H1 (cell line): Measurements from ENCODE around the gene EYA4. TPM values are rescaled to one million over a fixed set of nuclear protein-coding genes. Genes with fewer than 3 reads are reported as not detected.

Source experiments
- CTCF ChIA-PET: fragments of 300-600 bp; sonication (Branson Sonifier 250); formaldehyde crosslinking; loops from one replicate; lab custom pipeline; 2021; ENCODE audit not compliant: partially characterized antibody; lab: Charles Lee
- POLR2A ChIA-PET: fragments of 300-600 bp; sonication (Branson Sonifier 250); formaldehyde crosslinking; loops from one replicate; lab custom pipeline; 2021; ENCODE audit warnings: inconsistent platforms; ENCODE audit not compliant: partially characterized antibody; lab: Charles Lee
- DNase-seq, 2 experiments: peaks; one replicate each; pipeline versions ENCODE4 v3.0.0 to v3.0.0-alpha.2; 2010 to 2022; ENCODE audit warnings: low spot score in 2 of 2, low read depth in 1 of 2, mixed read lengths in 1 of 2
- FAIRE-seq: peaks from 2 replicates; lab custom pipeline; 2011; peaks lifted over from hg19 to GRCh38; lab: Jason Lieb, UNC
- H2AFZ ChIP-seq: 2 replicates; pipeline ENCODE4 v1.8.1; 2012; ENCODE audit warnings: low read length, inconsistent platforms
- H2AK5ac ChIP-seq: 2 replicates; pipeline ENCODE4 v1.6.1; 2013; ENCODE audit warnings: low read depth, low read length
- H2BK120ac ChIP-seq: replicated peaks from 2 replicates; pipeline ENCODE3; 2013; ENCODE audit warnings: low read depth, low read length, inconsistent platforms
- H2BK12ac ChIP-seq: 2 replicates; pipeline ENCODE4 v1.6.1; 2013; ENCODE audit warnings: low read depth, low read length
- H2BK15ac ChIP-seq: 2 replicates; pipeline ENCODE4 v1.6.1; 2013; ENCODE audit warnings: low read length
- H2BK20ac ChIP-seq: 2 replicates; pipeline ENCODE4 v1.6.1; 2013; ENCODE audit warnings: low read length
- H2BK5ac ChIP-seq: 2 replicates; pipeline ENCODE4 v1.6.1; 2013; ENCODE audit warnings: low read depth, low read length
- H3K14ac ChIP-seq: 2 replicates; pipeline ENCODE4 v1.6.1; 2013; ENCODE audit warnings: inconsistent platforms; ENCODE audit not compliant: insufficient read length
- H3K18ac ChIP-seq: 2 replicates; pipeline ENCODE4 v1.6.1; 2013; ENCODE audit warnings: low read length; ENCODE audit errors: extremely low read depth
- H3K23ac ChIP-seq: 2 replicates; pipeline ENCODE4 v1.6.1; 2013; ENCODE audit warnings: inconsistent platforms; ENCODE audit not compliant: insufficient read length
- H3K23me2 ChIP-seq: 2 replicates; pipeline ENCODE4 v1.6.1; 2013; ENCODE audit warnings: low read depth, low read length
- H3K27ac ChIP-seq: 2 replicates; pipeline ENCODE4 v1.6.1; 2011; ENCODE audit warnings: low read depth, low read length, inconsistent platforms
- H3K27me3 ChIP-seq, 4 experiments: replicated peaks in 1 of 4; 1 replicate in 1 of 4; 2 replicates in 3 of 4; pipeline versions ENCODE4 v1.6.1 to v1.8.1; 2011 to 2013; ENCODE audit warnings: low read length in 3 of 4, mild to moderate bottlenecking in 3 of 4, inconsistent platforms in 2 of 4, mixed read lengths in 2 of 4, moderate library complexity in 1 of 4; ENCODE audit not compliant: control insufficient read depth in 3 of 4, insufficient read depth in 3 of 4; ENCODE audit errors: extremely low read depth in 1 of 4
- H3K36me3 ChIP-seq, 4 experiments: 2 replicates each; pipeline versions ENCODE4 v1.6.1 to v1.8.1; 2011 to 2013; ENCODE audit warnings: mild to moderate bottlenecking in 4 of 4, low read length in 3 of 4, moderate library complexity in 2 of 4, control low read depth in 1 of 4, inconsistent platforms in 1 of 4; ENCODE audit not compliant: insufficient read depth in 4 of 4, control insufficient read depth in 2 of 4
- H3K4ac ChIP-seq: replicated peaks from 2 replicates; pipeline ENCODE3; 2013; ENCODE audit warnings: low read length, low read depth, mixed read lengths, inconsistent platforms; ENCODE audit not compliant: insufficient read length
- H3K4me1 ChIP-seq, 4 experiments: replicated peaks in 1 of 4; 1 replicate in 1 of 4; 2 replicates in 3 of 4; pipeline versions ENCODE4 v1.6.1 to v1.8.1; 2011 to 2013; ENCODE audit warnings: low read length in 3 of 4, inconsistent platforms in 2 of 4, mixed read lengths in 1 of 4; ENCODE audit not compliant: insufficient read depth in 4 of 4, control insufficient read depth in 3 of 4
- H3K4me2 ChIP-seq, 2 experiments: 2 replicates each; pipeline versions ENCODE4 v1.6.1 to v1.8.1; 2011 to 2013; ENCODE audit warnings: low read depth in 2 of 2, low read length in 2 of 2, control low read depth in 1 of 2, inconsistent platforms in 1 of 2, mild to moderate bottlenecking in 1 of 2; ENCODE audit not compliant: insufficient read depth in 1 of 2
- H3K4me3 ChIP-seq, 4 experiments: fragments of 200-600, 300-600 bp in 1 of 4; sonication (generic), shearing (Covaris generic), sonication (Bioruptor Twin) in 1 of 4; 2 replicates each; pipeline versions ENCODE4 v1.5.1 to v1.8.1; 2011 to 2016; ENCODE audit warnings: low read length in 4 of 4, low read depth in 3 of 4, control low read depth in 2 of 4, inconsistent platforms in 2 of 4, mild to moderate bottlenecking in 2 of 4, mixed read lengths in 1 of 4, moderate library complexity in 1 of 4; ENCODE audit not compliant: insufficient read depth in 2 of 4; ENCODE audit errors: extremely low read depth in 1 of 4
- H3K56ac ChIP-seq: replicated peaks from 2 replicates; pipeline ENCODE3; 2013; ENCODE audit warnings: low read depth, mild to moderate bottlenecking, mixed read lengths, low read length, inconsistent platforms; ENCODE audit not compliant: insufficient read length
- H3K79me1 ChIP-seq: 2 replicates; pipeline ENCODE4 v1.6.1; 2013; ENCODE audit warnings: low read depth, low read length, control low read depth
- H3K79me2 ChIP-seq, 2 experiments: 2 replicates each; pipeline versions ENCODE4 v1.6.1 to v1.8.1; 2012 to 2013; ENCODE audit warnings: low read length in 2 of 2, mild to moderate bottlenecking in 2 of 2, inconsistent platforms in 1 of 2; ENCODE audit not compliant: insufficient read depth in 2 of 2, control insufficient read depth in 1 of 2
- H3K9ac ChIP-seq, 4 experiments: replicated peaks in 1 of 4; 1 replicate in 1 of 4; 2 replicates in 3 of 4; pipeline versions ENCODE4 v1.6.1 to v1.8.1; 2011 to 2013; ENCODE audit warnings: low read depth in 3 of 4, low read length in 3 of 4, control low read depth in 2 of 4, mild to moderate bottlenecking in 2 of 4, moderate library complexity in 2 of 4, inconsistent platforms in 1 of 4; ENCODE audit errors: extremely low read depth in 1 of 4
- H3K9me3 ChIP-seq, 2 experiments: 2 replicates each; pipeline versions ENCODE4 v1.6.1 to v1.8.1; 2012 to 2013; ENCODE audit warnings: mild to moderate bottlenecking in 2 of 2, moderate library complexity in 2 of 2, control low read depth in 1 of 2, inconsistent platforms in 1 of 2, low read depth in 1 of 2, low read length in 1 of 2, mixed read lengths in 1 of 2; ENCODE audit not compliant: insufficient read depth in 2 of 2
- H4K20me1 ChIP-seq, 2 experiments: replicated peaks in 1 of 2; 2 replicates each; pipeline versions ENCODE3 to v1.8.1; 2011 to 2013; ENCODE audit warnings: inconsistent platforms in 2 of 2, low read length in 2 of 2, mild to moderate bottlenecking in 1 of 2; ENCODE audit not compliant: insufficient read depth in 2 of 2, control insufficient read depth in 1 of 2
- H4K5ac ChIP-seq: 2 replicates; pipeline ENCODE4 v1.6.1; 2013; ENCODE audit warnings: low read length, low read depth, mixed read lengths, inconsistent platforms; ENCODE audit not compliant: insufficient read length
- H4K8ac ChIP-seq: 2 replicates; pipeline ENCODE4 v1.8.0; 2013; ENCODE audit warnings: mild to moderate bottlenecking, moderate library complexity, low read length, inconsistent platforms; ENCODE audit not compliant: insufficient read depth; ENCODE audit errors: extremely low read depth
- H4K91ac ChIP-seq: replicated peaks from 2 replicates; pipeline ENCODE3; 2013; ENCODE audit warnings: low read length, mixed read lengths, inconsistent platforms; ENCODE audit not compliant: insufficient read length
- ASH2L ChIP-seq: fragments of 200-600, 300-600 bp; sonication (generic); IDR thresholded peaks from one replicate; pipeline ENCODE4 v1.7.1; 2017; ENCODE audit warnings: low read length
- BRCA1 ChIP-seq: IDR thresholded peaks from 2 replicates; pipeline ENCODE4 v1.6.1; 2012; ENCODE audit warnings: low read depth, low read length, improper control_type of control experiment
- CBX8 ChIP-seq: fragments of 300-800, 300-1000 bp; sonication (generic); IDR thresholded peaks from 2 replicates; pipeline ENCODE4 v1.7.1; 2016; ENCODE audit warnings: low read depth, low read length, borderline replicate concordance
- CEBPB ChIP-seq: IDR thresholded peaks from 2 replicates; pipeline ENCODE4 v1.6.1; 2012; ENCODE audit warnings: low read depth, low read length
- EGR1 ChIP-seq: IDR thresholded peaks from 2 replicates; pipeline ENCODE4 v1.6.1; 2011; ENCODE audit warnings: low read depth, low read length, borderline replicate concordance
- GTF2F1 ChIP-seq: IDR thresholded peaks from 2 replicates; pipeline ENCODE4 v1.6.1; 2012; ENCODE audit warnings: low read depth, low read length, improper control_type of control experiment, borderline replicate concordance
- JUND ChIP-seq: IDR thresholded peaks from 2 replicates; pipeline ENCODE4 v1.6.1; 2011; ENCODE audit warnings: mild to moderate bottlenecking, improper control_type of control experiment, low read length
- KDM4A ChIP-seq: IDR thresholded peaks from one replicate; pipeline ENCODE4 v1.7.1; 2012; ENCODE audit warnings: low read depth, mild to moderate bottlenecking, moderate library complexity, low read length, inconsistent platforms; ENCODE audit not compliant: severe bottlenecking
- PHF8 ChIP-seq: fragments of 200-600 bp; sonication (generic); conservative IDR thresholded peaks from 2 replicates; pipeline ENCODE4 v1.7.1; 2012; ENCODE audit warnings: low read depth, mild to moderate bottlenecking, inconsistent platforms, low read length, moderate library complexity
- RFX5 ChIP-seq: IDR thresholded peaks from 2 replicates; pipeline ENCODE4 v1.6.1; 2011; ENCODE audit warnings: low read depth, low read length, improper control_type of control experiment, borderline replicate concordance
- SIN3A ChIP-seq, 2 experiments: IDR thresholded peaks in 1 of 2; conservative IDR thresholded peaks in 1 of 2; 2 replicates each; pipeline ENCODE4 v1.6.1; 2011 to 2012; ENCODE audit warnings: low read length in 2 of 2, improper control_type of control experiment in 1 of 2, low read depth in 1 of 2, mild to moderate bottlenecking in 1 of 2
- SP2 ChIP-seq: IDR thresholded peaks from 2 replicates; pipeline ENCODE4 v1.6.1; 2012; ENCODE audit warnings: mild to moderate bottlenecking, low read length, inconsistent platforms
- TCF12 ChIP-seq: IDR thresholded peaks from 2 replicates; pipeline ENCODE4 v1.6.1; 2011; ENCODE audit warnings: low read depth, mild to moderate bottlenecking, low read length
- TEAD4 ChIP-seq: IDR thresholded peaks from 2 replicates; pipeline ENCODE4 v1.6.1; 2012; ENCODE audit warnings: low read depth, low read length, inconsistent platforms, mixed read lengths
- WGBS, 2 experiments: shearing (Covaris generic) in 1 of 2; methylation state at CpG; one replicate each; pipeline versions ENCODE4 v1.1.6 to v1.1.7; 2013 to 2015; ENCODE audit warnings: low lambda C conversion rate in 2 of 2, mixed read lengths in 2 of 2, inconsistent platforms in 1 of 2, low coverage in 1 of 2, missing lambda C conversion rate in 1 of 2; ENCODE audit not compliant: insufficient replicate concordance in 2 of 2, insufficient coverage in 1 of 2, insufficient read length in 1 of 2; ENCODE audit errors: extremely low coverage in 1 of 2, missing lambda C conversion rate in 1 of 2; 5-methylcytosine and 5-hydroxymethylcytosine counted together
- polyA plus RNA-seq, 7 experiments: library from polyadenylated mRNA; depleted of rRNA in 3 of 7; stranded (reverse) in 5 of 7; unstranded in 2 of 7; fragments of >200 nt in 5 of 7; fragments of 200-250 nt in 2 of 7; gene quantifications; 1 replicate in 5 of 7; 2 replicates in 1 of 7; 4 replicates in 1 of 7; pipeline versions ENCODE4 v1.2.1 to v1.2.3, GENCODE V29; 2011 to 2013; ENCODE audit warnings: missing spikeins in 2 of 7, mixed read lengths in 2 of 7
- total RNA-seq: library from RNA; stranded (reverse); fragmentation: NEBNext Ultra II Directional; extraction: Animal tissue kit (Norgen Biotek cat#: 25700); gene quantifications from 2 replicates; pipeline ENCODE4 v1.2.1, GENCODE V29; 2021

Gene EYA4
- total and polyA plus RNA-seq, 2 of the 8 experiments (the other 6 are each of a cell fraction or from before 2014, with no cell fraction given): 0.06 to 0.17 TPM

DNA sequence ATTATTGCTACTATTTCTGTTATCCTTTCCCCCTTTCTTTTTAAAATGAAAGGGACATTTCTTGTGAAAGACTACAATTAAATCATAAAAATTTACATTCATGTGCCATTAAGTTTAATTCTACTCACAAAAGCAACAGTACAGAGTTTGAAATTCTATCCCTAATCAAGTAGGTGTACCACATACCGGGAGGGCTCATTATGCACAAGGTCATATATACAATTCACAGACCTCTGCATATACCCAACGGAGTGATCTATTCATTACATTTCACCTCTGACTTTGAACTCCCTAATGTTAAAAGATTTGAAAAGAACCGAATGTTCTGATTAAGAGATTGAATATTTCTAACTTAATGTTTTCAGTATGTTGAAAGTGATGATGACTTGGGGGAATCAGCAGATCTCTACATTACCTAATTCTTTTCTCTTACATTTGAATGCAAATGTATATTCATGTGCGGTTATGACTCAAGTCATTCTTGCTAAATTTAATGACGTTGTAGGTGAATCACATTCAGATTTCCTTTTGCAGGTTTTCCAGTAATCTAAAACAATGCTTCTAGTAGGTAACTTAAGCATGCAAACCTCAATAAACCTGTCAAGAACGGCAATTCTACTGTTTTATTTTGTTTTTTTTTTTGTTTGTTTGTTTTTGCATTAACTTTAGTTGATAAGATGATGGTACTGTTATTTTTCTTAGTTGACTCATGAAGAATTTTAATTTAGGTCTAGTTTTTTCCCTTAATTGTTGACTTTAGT is 7.3 kb downstream of the EYA4 start:
- Histone ChIP-seq H3K4me2 (no peak overlapping the region), H2BK15ac (no peak overlapping the region), H3K36me3 (no peaks in the 10 kb centered on the region), H2BK5ac (no peak overlapping the region), H2BK20ac (no peak overlapping the region), H3K56ac (no peak overlapping the region), H4K20me1 (no peaks in the 10 kb centered on the region), H3K4me3 (no peak overlapping the region), H3K14ac (no peak overlapping the region), H2AK5ac (no peak overlapping the region), H3K79me1 (no peaks in the 10 kb centered on the region), H2BK12ac (no peak overlapping the region), H3K27ac (no peak overlapping the region), H3K4me1 (peaks cover 0 to 4% (median 0%) of the 10 kb centered on the region in 4 experiments; a peak in 3 of 7 replicates), H3K23ac (no peak overlapping the region), H3K23me2 (no peaks in the 10 kb centered on the region), H4K8ac (no peak overlapping the region), H3K27me3 (peaks cover 4 to 23% (median 9%) of the 10 kb centered on the region in 4 experiments), H3K18ac (no peak overlapping the region), H3K79me2 (no peaks in the 10 kb centered on the region), H3K4ac (no peak overlapping the region), H3K9ac (no peak overlapping the region), H4K91ac (no peak overlapping the region), H3K9me3 (no peaks in the 10 kb centered on the region), H4K5ac (no peak overlapping the region), H2BK120ac (no peak overlapping the region), H2AFZ (no peak overlapping the region)
- WGBS, 2 experiments: 57% methylated on average over 6 of the region's 6 CpGs; no CpG with 5 or more reads in 1 of the 2 experiments
- ChIA-PET POLR2A (interaction anchor here (0.7 kb wide), 1 partner anchor 430 kb away, joined by 3 read pairs; no protein-coding TSS in a partner anchor), CTCF (no interaction called here)
- no peak for FAIRE-seq
- TF ChIP-seq SP2 (no peak), TCF12 (no peak), CEBPB (no peak), ASH2L (no peak), CBX8 (no peak), PHF8 (no peak), BRCA1 (no peak), KDM4A (no peak), SIN3A (conservative IDR thresholded peaks at IDR 0.05 in 1 of 2, IDR thresholded peaks at IDR 0.05 in 1 of 2; ENCODE audit: low read depth in 1 of 2, low read length in 2 of 2) (no peak), TEAD4 (no peak), GTF2F1 (no peak), JUND (no peak), EGR1 (no peak), RFX5 (no peak)
- DNase-seq: no peak
